Measurements from ENCODE around the gene TPRG1.

TPRG1 gene, protein sequence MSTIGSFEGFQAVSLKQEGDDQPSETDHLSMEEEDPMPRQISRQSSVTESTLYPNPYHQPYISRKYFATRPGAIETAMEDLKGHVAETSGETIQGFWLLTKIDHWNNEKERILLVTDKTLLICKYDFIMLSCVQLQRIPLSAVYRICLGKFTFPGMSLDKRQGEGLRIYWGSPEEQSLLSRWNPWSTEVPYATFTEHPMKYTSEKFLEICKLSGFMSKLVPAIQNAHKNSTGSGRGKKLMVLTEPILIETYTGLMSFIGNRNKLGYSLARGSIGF

DNA sequence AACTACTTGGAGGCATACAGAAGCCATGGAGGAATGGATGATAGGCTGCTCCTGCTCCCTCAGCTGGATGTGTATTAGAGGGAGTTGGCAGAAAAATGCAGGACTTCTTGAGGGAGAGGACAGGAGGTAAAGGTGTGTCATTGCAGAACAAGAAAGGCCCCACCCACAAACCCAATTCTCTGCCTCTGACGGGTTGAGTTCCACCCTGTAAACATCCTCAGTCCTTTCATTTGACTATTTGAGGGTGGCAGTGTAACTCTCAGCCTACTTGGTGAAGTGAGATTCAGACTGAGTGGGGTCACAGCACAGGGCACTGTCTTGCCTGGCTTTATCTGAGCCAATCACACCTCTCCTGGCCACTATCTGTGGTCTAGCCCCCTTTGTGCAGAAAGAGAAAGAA lies at the start of gene TPRG1:
TSS of gene TPRG1 (plus strand) at position 265 of the 400 bp plus-strand sequence. CDS start 35,414 bp downstream, outside the sequence.
- TF ChIP-seq, protein P1, sequence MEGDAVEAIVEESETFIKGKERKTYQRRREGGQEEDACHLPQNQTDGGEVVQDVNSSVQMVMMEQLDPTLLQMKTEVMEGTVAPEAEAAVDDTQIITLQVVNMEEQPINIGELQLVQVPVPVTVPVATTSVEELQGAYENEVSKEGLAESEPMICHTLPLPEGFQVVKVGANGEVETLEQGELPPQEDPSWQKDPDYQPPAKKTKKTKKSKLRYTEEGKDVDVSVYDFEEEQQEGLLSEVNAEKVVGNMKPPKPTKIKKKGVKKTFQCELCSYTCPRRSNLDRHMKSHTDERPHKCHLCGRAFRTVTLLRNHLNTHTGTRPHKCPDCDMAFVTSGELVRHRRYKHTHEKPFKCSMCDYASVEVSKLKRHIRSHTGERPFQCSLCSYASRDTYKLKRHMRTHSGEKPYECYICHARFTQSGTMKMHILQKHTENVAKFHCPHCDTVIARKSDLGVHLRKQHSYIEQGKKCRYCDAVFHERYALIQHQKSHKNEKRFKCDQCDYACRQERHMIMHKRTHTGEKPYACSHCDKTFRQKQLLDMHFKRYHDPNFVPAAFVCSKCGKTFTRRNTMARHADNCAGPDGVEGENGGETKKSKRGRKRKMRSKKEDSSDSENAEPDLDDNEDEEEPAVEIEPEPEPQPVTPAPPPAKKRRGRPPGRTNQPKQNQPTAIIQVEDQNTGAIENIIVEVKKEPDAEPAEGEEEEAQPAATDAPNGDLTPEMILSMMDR (IDR thresholded peaks at IDR 0.05; ENCODE audit: insufficient read depth, low read depth, low read length, missing control alignments) = no peak
- H3K4me3 ChIP-seq (ENCODE audit: low read depth, low read length) = no peak within 1 kb of the TSS
- no peak for DNase-seq (ENCODE audit: low read depth)

DNA sequence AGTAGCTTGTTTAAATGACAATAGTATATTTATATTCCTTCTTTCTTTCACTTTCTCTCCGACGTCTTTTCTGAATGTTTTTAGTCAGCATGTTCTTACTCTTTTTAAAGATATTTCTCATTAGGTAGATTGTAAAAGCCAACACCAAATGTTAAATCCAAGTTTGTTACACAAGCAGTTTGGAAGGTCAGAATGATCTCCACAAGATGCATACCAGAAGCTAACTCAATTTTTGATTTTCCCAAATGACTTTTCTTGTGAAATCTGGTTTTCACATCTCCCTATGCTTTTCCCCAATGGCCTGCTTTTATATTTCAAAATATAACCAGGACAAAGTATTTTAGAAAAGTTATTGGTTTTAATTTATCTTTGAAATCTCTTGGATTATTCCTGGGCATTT lies 49.7 kb upstream of the TPRG1 start:
- H3K4me3 ChIP-seq (ENCODE audit: low read depth, low read length) = no peak overlapping the region
- TF ChIP-seq, protein P1 (IDR thresholded peaks at IDR 0.05; ENCODE audit: insufficient read depth, low read depth, low read length, missing control alignments) = no peak
- no peak for DNase-seq (ENCODE audit: low read depth)

DNA sequence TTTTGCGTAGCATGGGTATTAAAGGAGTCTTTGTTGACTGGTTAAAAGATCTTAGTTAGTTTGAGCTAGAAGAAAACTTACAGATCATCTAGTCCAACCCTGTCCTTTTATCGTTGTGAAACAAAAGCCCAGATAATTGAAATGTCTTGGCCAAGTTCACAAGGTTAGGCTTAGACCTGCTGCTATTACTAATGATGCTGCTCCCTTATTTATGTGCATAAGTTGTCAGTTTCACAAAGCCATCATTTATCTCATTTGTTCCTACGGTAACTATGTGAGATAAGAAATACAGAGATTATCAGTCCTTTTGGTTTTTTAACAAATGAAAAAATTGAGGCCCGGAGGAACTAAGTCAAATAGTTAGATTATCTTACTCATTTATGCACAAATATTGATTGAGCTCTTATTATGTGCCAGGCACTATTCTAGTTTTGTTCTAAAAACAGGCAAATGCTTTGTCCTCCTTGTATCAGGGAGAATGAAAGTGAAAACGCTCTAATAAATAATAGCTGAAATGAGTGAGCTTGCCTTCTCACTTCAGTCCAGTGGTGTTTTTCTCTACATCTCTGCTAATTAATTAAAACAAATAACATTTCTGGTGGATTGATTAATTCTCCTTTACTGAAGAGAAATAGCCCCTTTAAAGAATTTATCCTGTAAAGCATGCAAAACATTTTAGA lies 49.1 kb upstream of the TPRG1 start:
- DNase-seq (ENCODE audit: low read depth) = no peak
- TF ChIP-seq, protein P1 (IDR thresholded peaks at IDR 0.05; ENCODE audit: insufficient read depth, low read depth, low read length, missing control alignments) = no peak
- H3K4me3 ChIP-seq (ENCODE audit: low read depth, low read length) = no peak overlapping the region

DNA sequence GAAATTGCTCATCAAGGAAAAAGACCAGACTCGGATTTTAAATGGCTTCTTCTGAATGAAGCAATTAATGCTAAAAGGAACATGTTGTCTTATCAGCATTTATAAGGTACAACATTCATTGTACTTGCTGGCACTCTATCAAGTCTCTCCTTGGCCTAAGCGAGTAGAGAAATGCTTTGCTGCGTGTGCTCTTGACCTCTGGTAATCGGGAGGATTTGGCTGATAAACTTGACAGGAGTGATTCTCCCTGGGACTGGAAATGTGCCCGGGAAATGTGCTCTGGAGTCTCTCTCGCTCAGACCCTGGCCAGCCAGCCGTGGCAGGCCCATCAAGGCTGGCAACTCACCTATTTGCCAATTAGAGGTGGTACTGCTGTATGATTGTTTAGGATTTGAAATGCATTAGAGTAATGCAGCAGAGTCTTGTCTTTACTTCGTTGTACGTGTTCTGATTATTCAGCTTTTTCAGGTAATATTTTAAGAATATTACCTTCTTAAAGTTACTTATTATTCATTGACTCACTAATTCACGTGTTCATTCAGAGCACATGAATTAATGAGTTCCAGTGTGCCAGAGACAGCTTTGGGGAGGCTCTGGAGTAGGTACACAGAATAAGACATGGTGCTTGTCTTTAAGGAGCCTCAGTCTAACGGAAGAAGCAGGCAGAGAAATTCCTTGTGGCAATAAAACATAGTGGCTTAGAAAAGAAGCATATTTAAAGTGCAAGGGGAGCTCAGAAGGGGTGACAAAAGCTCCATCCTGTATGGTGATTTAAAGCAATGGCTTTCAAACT lies 48.0 kb upstream of the TPRG1 start:
- TF ChIP-seq, protein P1 (IDR thresholded peaks at IDR 0.05; ENCODE audit: insufficient read depth, low read depth, low read length, missing control alignments) = no peak
- DNase-seq (ENCODE audit: low read depth) = no peak
- H3K4me3 ChIP-seq (ENCODE audit: low read depth, low read length) = no peak overlapping the region

DNA sequence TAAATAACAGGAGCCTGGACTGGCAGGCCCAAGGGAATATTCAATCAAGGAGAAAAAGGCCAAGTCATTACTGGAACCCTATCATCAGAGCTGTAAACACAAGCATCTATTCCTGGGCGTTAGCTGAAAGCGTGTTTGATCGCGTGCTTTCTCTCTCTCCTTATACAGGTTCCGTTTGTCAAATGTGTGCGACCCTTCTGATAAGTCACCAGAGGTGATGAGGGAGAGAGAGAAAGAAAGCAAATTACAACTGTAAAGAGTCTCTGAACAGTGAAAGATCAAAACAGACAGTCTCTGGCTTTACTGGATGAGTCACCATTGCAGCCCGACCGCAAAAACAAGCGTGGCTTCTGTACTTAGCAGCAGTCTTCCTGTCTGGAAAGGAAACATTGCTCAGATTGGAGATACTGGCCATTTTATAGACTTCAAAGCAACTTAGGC lies 39.5 kb upstream of the TPRG1 start:
- no peak overlapping the region for H3K4me3 ChIP-seq (ENCODE audit: low read depth, low read length)
- DNase-seq (ENCODE audit: low read depth) = peak; percentile 73

DNA sequence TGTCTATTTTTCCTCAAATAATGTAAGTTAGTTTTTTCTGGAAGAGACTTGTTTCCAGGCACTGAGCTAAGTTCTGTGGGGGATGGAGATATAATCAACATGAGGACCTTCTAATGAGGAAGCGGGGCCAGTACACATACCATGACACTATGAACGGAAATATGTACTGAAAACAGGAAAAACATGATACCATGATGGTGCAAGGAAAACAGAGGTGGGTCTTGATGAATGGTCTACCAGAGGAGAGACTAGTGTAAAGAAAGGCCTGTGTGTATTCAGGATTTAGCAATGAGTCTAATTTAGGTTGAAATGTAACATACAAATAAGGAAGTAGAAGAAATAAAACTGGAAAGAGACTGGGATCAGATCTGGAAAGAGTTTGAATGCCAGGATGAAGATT lies 38.9 kb upstream of the TPRG1 start:
- TF ChIP-seq, protein P1 (IDR thresholded peaks at IDR 0.05; ENCODE audit: insufficient read depth, low read depth, low read length, missing control alignments) = no peak
- DNase-seq (ENCODE audit: low read depth) = no peak
- H3K4me3 ChIP-seq (ENCODE audit: low read depth, low read length) = no peak overlapping the region

More for the DNA sequence above, 39.5 kb upstream of the TPRG1 start:
- TF ChIP-seq, protein P1 (IDR thresholded peaks at IDR 0.05; ENCODE audit: insufficient read depth, low read depth, low read length, missing control alignments) = no peak
